ENCODE data around the gene DLG2. TPM values are rescaled to one million over a fixed set of nuclear protein-coding genes. Genes with fewer than 3 reads are reported as not detected.

Gene DLG2
- total RNA-seq, 2 donors from 2014 or later = 3.8 to 16.4 TPM

GRCh38 chr11:83612891-83613766, 2014.0 kb downstream of the DLG2 start:
- ATAC-seq (ENCODE audit: insufficient number of reproducible peaks, low FRiP score, low read depth) (no peak), DNase-seq (ENCODE audit: low spot score) (no peak)
- TF ChIP-seq, protein P1, sequence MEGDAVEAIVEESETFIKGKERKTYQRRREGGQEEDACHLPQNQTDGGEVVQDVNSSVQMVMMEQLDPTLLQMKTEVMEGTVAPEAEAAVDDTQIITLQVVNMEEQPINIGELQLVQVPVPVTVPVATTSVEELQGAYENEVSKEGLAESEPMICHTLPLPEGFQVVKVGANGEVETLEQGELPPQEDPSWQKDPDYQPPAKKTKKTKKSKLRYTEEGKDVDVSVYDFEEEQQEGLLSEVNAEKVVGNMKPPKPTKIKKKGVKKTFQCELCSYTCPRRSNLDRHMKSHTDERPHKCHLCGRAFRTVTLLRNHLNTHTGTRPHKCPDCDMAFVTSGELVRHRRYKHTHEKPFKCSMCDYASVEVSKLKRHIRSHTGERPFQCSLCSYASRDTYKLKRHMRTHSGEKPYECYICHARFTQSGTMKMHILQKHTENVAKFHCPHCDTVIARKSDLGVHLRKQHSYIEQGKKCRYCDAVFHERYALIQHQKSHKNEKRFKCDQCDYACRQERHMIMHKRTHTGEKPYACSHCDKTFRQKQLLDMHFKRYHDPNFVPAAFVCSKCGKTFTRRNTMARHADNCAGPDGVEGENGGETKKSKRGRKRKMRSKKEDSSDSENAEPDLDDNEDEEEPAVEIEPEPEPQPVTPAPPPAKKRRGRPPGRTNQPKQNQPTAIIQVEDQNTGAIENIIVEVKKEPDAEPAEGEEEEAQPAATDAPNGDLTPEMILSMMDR (IDR thresholded peaks at IDR 0.05) = no peak
- H3K4me1 ChIP-seq (ENCODE audit: control insufficient read depth in 1 of 2, low read depth in 2 of 2) = no peaks in the 10 kb centered on the region
- H3K4me3 ChIP-seq = no peak overlapping the region
- no peak overlapping the region for H3K27ac ChIP-seq
- H3K36me3 ChIP-seq = no peaks in the 10 kb centered on the region
- no peaks in the 10 kb centered on the region for H3K27me3 ChIP-seq (replicated peaks; ENCODE audit: insufficient read depth)
- H3K9me3 ChIP-seq = no peaks in the 10 kb centered on the region

GRCh38 chr11:83611600-83611999, 2015.5 kb downstream of the DLG2 start:
- Histone ChIP-seq H3K9me3 (no peaks in the 10 kb centered on the region), H3K36me3 (no peaks in the 10 kb centered on the region), H3K4me3 (no peak overlapping the region), H3K4me1 (ENCODE audit: control insufficient read depth in 1 of 2, low read depth in 2 of 2) (no peaks in the 10 kb centered on the region), H3K27ac (no peak overlapping the region), H3K27me3 (replicated peaks; ENCODE audit: insufficient read depth) (no peaks in the 10 kb centered on the region)
- no peak for ATAC-seq (ENCODE audit: insufficient number of reproducible peaks, low FRiP score, low read depth)
- no peak for DNase-seq (ENCODE audit: low spot score)
- TF ChIP-seq, protein P1 (IDR thresholded peaks at IDR 0.05) = no peak

DNA sequence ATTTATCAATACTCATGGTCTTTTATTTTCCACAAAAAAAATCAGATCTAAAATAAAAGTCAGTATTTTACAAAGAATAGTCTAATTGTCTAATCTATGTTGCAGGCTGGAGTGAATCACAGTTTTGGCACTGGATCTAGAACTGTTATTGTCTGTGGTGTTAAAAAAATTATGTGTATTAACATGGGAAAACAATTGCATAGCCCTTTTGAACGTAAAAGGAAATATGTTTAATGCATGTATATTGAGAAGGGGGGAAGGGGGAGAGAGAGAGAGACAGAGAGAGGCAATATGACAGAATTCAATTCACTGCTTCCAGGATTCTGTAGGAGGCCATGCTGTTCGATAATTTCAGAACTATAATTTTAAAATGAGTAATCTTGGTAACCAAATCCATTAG, 2016.1 kb downstream of the DLG2 start:
- TF ChIP-seq, protein P1 (IDR thresholded peaks at IDR 0.05) = no peak
- no peak overlapping the region for H3K27ac ChIP-seq
- no peaks in the 10 kb centered on the region for H3K9me3 ChIP-seq
- H3K4me1 ChIP-seq (ENCODE audit: control insufficient read depth in 1 of 2, low read depth in 2 of 2) = no peaks in the 10 kb centered on the region
- DNase-seq (ENCODE audit: low spot score) = no peak
- ATAC-seq (ENCODE audit: insufficient number of reproducible peaks, low FRiP score, low read depth) = no peak
- H3K27me3 ChIP-seq (replicated peaks; ENCODE audit: insufficient read depth) = no peaks in the 10 kb centered on the region
- H3K36me3 ChIP-seq = no peaks in the 10 kb centered on the region
- no peak overlapping the region for H3K4me3 ChIP-seq

DNA sequence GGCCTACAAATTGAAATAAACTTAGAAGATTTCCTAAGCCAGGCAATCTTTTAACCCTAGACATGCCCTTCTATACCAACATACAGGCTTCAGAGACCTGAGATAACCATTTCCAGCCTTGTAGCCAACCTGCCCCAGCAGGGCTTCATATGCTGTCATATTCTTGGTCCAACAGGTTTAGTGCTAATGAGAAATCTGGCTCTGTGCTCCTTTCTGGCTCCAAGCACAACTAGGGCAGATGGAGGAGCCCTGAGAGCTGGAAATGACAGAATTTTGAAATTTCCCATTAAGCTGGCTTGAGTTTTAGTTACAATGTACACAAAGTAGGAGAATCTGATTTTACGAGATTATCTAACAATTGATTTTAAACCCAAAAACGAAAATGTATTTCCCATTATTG, 2018.0 kb downstream of the DLG2 start:
- TF ChIP-seq, protein P1 (IDR thresholded peaks at IDR 0.05) = no peak
- H3K4me3 ChIP-seq = no peak overlapping the region
- no peaks in the 10 kb centered on the region for H3K4me1 ChIP-seq (ENCODE audit: control insufficient read depth in 1 of 2, low read depth in 2 of 2)
- no peak overlapping the region for H3K27ac ChIP-seq
- H3K36me3 ChIP-seq = no peaks in the 10 kb centered on the region
- H3K27me3 ChIP-seq (replicated peaks; ENCODE audit: insufficient read depth) = no peaks in the 10 kb centered on the region
- H3K9me3 ChIP-seq = no peaks in the 10 kb centered on the region
- no peak for ATAC-seq (ENCODE audit: insufficient number of reproducible peaks, low FRiP score, low read depth)
- no peak for DNase-seq (ENCODE audit: low spot score)

DNA sequence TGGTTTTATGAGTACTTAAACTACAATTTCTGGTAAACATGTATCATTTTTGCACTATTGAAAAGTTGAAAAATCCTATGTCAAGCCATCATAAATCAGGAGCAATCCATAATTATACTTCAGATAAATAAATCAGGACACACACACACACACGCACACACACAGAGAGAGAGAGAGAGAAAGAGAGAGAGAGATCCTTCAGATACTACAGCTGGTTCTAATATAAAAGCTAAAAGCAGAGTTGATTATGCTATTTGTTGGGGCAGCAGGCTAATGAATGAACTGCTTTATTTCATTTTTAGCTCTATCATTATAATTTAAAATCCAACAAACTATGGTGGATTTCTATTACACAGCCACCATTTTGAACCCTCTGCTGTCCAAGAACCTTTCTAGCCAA, 2018.6 kb downstream of the DLG2 start:
- no peak for DNase-seq (ENCODE audit: low spot score)
- Histone ChIP-seq H3K27me3 (replicated peaks; ENCODE audit: insufficient read depth) (no peaks in the 10 kb centered on the region), H3K4me3 (no peak overlapping the region), H3K9me3 (no peaks in the 10 kb centered on the region), H3K36me3 (no peaks in the 10 kb centered on the region), H3K27ac (no peak overlapping the region), H3K4me1 (ENCODE audit: control insufficient read depth in 1 of 2, low read depth in 2 of 2) (no peaks in the 10 kb centered on the region)
- no peak for ATAC-seq (ENCODE audit: insufficient number of reproducible peaks, low FRiP score, low read depth)
- TF ChIP-seq, protein P1 (IDR thresholded peaks at IDR 0.05) = no peak

Data from thoracic aorta (tissue), 2 donors.